Activated CD4-positive, alpha-beta T cell treated with anti-CD3 and anti-CD28 coated beads, Interleukin-2, Interleukin-6, amounts not matched to agents 100 ng/mL and 50 ng/mL, durations not matched to agents 16 hours and 8 hours (primary cell): ENCODE data around the gene HBQ1.
"Not testable (repeated sequence)": the region's sequence is repeated elsewhere in the genome, so short reads cannot be mapped to it uniquely, and the experiment has no call there.

Experiments
- DNase-seq: peaks from one replicate; pipeline ENCODE4 v3.0.0-alpha.2; 2020

HBQ1 gene

GRCh38 chr16:211631-212180 is 31.4 kb downstream of the HBQ1 start:
- not testable (repeated sequence) for DNase-seq

- no peak for DNase-seq
Measured at GRCh38 chr16:212999-213398, 32.7 kb downstream of the HBQ1 start.

GRCh38 chr16:220021-220420 is 39.8 kb downstream of the HBQ1 start:
- no peak for DNase-seq

GRCh38 chr16:228151-228851 is 48.0 kb downstream of the HBQ1 start:
- peak; percentile 28 for DNase-seq

- peak; percentile 92 for DNase-seq
Measured at GRCh38 chr16:228852-229730, 48.8 kb downstream of the HBQ1 start, which contains the start of gene LUC7L. Gene LUC7L (minus strand): TSS chr16:229449. CDS start chr16:229339, 110 bp downstream.

GRCh38 chr16:229731-230281 is 49.5 kb downstream of the HBQ1 start:
- DNase-seq, result no peak

- not testable (repeated sequence) for DNase-seq
Measured at GRCh38 chr16:230351-230750, 50.1 kb downstream of the HBQ1 start.
